Spleen (tissue), 11 donors: ENCODE results near the gene ARFGEF2. TPM values are rescaled to one million over a fixed set of nuclear protein-coding genes. Genes with fewer than 3 reads are reported as not detected.

Experiments used
- DNase-seq: peaks from one replicate; pipeline ENCODE4 v3.0.0-alpha.2; 2020
- H3K27ac ChIP-seq, 8 donors: fragments of 200-600 bp; sonication (generic) in 7 of 8; 1 replicate in 4 of 8; 2 replicates in 4 of 8; pipeline versions ENCODE4 v1.5.0 to v1.8.0; 2016 to 2021; ENCODE audit warnings: inconsistent platforms in 4 of 8, mild to moderate bottlenecking in 4 of 8, moderate library complexity in 1 of 8
- H3K27me3 ChIP-seq, 7 donors: fragments of 200-600 bp; sonication (generic) in 6 of 7; replicated peaks in 1 of 7; 1 replicate in 4 of 7; 2 replicates in 3 of 7; pipeline versions ENCODE4 v1.5.0 to v1.8.0; 2016 to 2021; ENCODE audit warnings: inconsistent platforms in 3 of 7, mild to moderate bottlenecking in 1 of 7
- H3K36me3 ChIP-seq, 6 donors: fragments of 200-600 bp; sonication (generic) in 5 of 6; 1 replicate in 4 of 6; 2 replicates in 2 of 6; pipeline versions ENCODE4 v1.5.0 to v1.8.0; 2016 to 2021; ENCODE audit warnings: inconsistent platforms in 2 of 6
- H3K4me1 ChIP-seq, 6 donors: fragments of 200-600 bp; sonication (generic) in 5 of 6; 1 replicate in 3 of 6; 2 replicates in 3 of 6; pipeline versions ENCODE4 v1.5.0 to v1.8.0; 2016 to 2021; ENCODE audit warnings: inconsistent platforms in 3 of 6
- H3K4me3 ChIP-seq, 8 donors: fragments of 200-600 bp; sonication (generic) in 7 of 8; 1 replicate in 4 of 8; 2 replicates in 4 of 8; pipeline versions ENCODE4 v1.5.0 to v1.8.0; 2016 to 2021; ENCODE audit warnings: inconsistent platforms in 4 of 8, mild to moderate bottlenecking in 4 of 8, moderate library complexity in 2 of 8
- H3K9me3 ChIP-seq, 8 donors: fragments of 200-600 bp; sonication (generic) in 7 of 8; 1 replicate in 4 of 8; 2 replicates in 4 of 8; pipeline versions ENCODE4 v1.5.0 to v1.8.0; 2016 to 2021; ENCODE audit warnings: inconsistent platforms in 4 of 8
- POLR2A ChIP-seq, 3 donors: fragments of 450-650 bp; IDR thresholded peaks; one replicate each; pipeline ENCODE4 v1.5.1; 2017; ENCODE audit warnings: antibody characterized with exemption in 3 of 3, mild to moderate bottlenecking in 1 of 3
- POLR2AphosphoS5 ChIP-seq, 3 donors: sonication (generic); formaldehyde crosslinking; IDR thresholded peaks; one replicate each; pipeline ENCODE4 v1.5.1; 2017; ENCODE audit warnings: antibody characterized with exemption in 3 of 3
- WGBS, 5 donors: extraction: QIAGEN DNeasy Blood & Tissue Kit in 3 of 5; methylation state at CpG; one replicate each; pipeline versions ENCODE4 v1.1.5 to v1.1.7; 2013 to 2018; 5-methylcytosine and 5-hydroxymethylcytosine counted together
- intact Hi-C: fragments of 100-400 bp; cut with DNase I; formaldehyde crosslinking; loops from one replicate; pipeline ENCODE4 v1.15.0; 2023; ENCODE audit warnings: low total_unique reads
- polyA plus RNA-seq, 3 donors: library from polyadenylated mRNA; stranded (reverse); fragments of 200-250 nt; gene quantifications; one replicate each; pipeline ENCODE4 v1.2.1, GENCODE V29; 2013
- total RNA-seq, 7 donors: library from RNA; depleted of rRNA in 3 of 7; stranded (reverse); fragments of >200 nt in 3 of 7; fragmentation: NEBNext Ultra II Directional in 4 of 7; extraction: Animal tissue kit (Norgen Biotek cat#: 25700) in 4 of 7; gene quantifications; one replicate each; pipeline versions ENCODE4 v1.1.0 to v1.2.1, GENCODE V29; 2016 to 2021
- TF ChIP-seq, protein P1 (sequence below), 11 experiments: fragments of 200-600 bp in 7 of 11; fragments of 450-650 bp in 4 of 11; sonication (generic) in 4 of 11; IDR thresholded peaks in 8 of 11; conservative IDR thresholded peaks in 3 of 11; 1 replicate in 7 of 11; 2 replicates in 4 of 11; pipeline versions ENCODE4 v1.4.0 to v1.8.0; 2016 to 2021; ENCODE audit warnings: antibody characterized with exemption in 11 of 11, inconsistent platforms in 4 of 11, mild to moderate bottlenecking in 1 of 11
- donor health status: healthy with polysubstance abuse.
- donor health status: DM: no; HTN: no; CAD: no; lungs with moderate emphysema.
- donor health status: DM: no; HTN: no; CAD: no.
- donor health status: Bipolar disorder and iron deficiency.
- donor health status: healthy.
- donor health status: DM: no; HTN: no; CAD: no.
- donor health status: DM: yes; HTN: yes; CAD: no.

The ARFGEF2 gene
- total and polyA plus RNA-seq, 10 donors, result 6.7 to 44.4 (median 40.8) TPM

- TF ChIP-seq, protein P1, sequence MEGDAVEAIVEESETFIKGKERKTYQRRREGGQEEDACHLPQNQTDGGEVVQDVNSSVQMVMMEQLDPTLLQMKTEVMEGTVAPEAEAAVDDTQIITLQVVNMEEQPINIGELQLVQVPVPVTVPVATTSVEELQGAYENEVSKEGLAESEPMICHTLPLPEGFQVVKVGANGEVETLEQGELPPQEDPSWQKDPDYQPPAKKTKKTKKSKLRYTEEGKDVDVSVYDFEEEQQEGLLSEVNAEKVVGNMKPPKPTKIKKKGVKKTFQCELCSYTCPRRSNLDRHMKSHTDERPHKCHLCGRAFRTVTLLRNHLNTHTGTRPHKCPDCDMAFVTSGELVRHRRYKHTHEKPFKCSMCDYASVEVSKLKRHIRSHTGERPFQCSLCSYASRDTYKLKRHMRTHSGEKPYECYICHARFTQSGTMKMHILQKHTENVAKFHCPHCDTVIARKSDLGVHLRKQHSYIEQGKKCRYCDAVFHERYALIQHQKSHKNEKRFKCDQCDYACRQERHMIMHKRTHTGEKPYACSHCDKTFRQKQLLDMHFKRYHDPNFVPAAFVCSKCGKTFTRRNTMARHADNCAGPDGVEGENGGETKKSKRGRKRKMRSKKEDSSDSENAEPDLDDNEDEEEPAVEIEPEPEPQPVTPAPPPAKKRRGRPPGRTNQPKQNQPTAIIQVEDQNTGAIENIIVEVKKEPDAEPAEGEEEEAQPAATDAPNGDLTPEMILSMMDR (IDR thresholded peaks at IDR 0.05 in 8 of 11, conservative IDR thresholded peaks at IDR 0.05 in 3 of 11), result peak in 1 of 11 experiments; percentile 13
- TF ChIP-seq POLR2AphosphoS5 (IDR thresholded peaks at IDR 0.05), result no peak
- 85 to 95% (median 90%) methylated on average over 2 of the region's 2 CpGs for WGBS, 5 donors
- DNase-seq, result no peak
- peaks cover 0 to 6% (median 0%) of the 10 kb centered on the region in 8 donors for H3K9me3 ChIP-seq
- H3K27me3 ChIP-seq, result no peaks in the 10 kb centered on the region
- H3K4me1 ChIP-seq, result peaks cover 0 to 5% (median 0%) of the 10 kb centered on the region in 6 donors
- no peak overlapping the region for H3K27ac ChIP-seq
- peaks cover 3 to 100% (median 99%) of the 10 kb centered on the region in 6 donors for H3K36me3 ChIP-seq
- intact Hi-C loops, result no loop called here
- H3K4me3 ChIP-seq, result no peak overlapping the region
Measured at GRCh38 chr20:48986899-48987298, 65.4 kb downstream of the ARFGEF2 start.

DNA sequence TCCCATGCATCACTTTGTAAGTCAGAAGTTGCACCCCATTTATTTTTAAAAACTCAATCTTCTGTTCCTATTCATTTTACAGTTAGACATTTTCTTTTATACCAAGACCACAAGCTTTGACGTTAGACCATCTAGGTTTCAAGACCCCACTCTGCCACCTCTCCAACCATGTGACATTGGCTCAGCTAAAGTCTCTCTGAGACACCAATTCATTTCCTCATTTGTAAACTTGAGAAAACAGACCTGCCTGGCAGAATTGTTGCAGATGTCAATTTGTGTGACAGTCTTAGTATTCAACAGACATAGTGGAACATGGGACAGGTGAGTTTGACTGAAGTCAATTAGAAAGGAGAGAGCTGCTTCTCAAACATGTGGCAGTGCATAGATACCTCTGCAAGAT is 69.0 kb downstream of the ARFGEF2 start:
- no peaks in the 10 kb centered on the region for H3K27me3 ChIP-seq
- no peak overlapping the region for H3K4me3 ChIP-seq
- WGBS, 5 donors, result 68 to 94% (median 79%) methylated on average over 1 of the region's 1 CpG
- H3K4me1 ChIP-seq, result no peaks in the 10 kb centered on the region
- H3K27ac ChIP-seq, result no peak overlapping the region
- no peaks in the 10 kb centered on the region for H3K9me3 ChIP-seq
- H3K36me3 ChIP-seq, result peaks cover 3 to 100% (median 98%) of the 10 kb centered on the region in 6 donors
- no peak for DNase-seq
- TF ChIP-seq POLR2AphosphoS5 (IDR thresholded peaks at IDR 0.05) (no peak), POLR2A (IDR thresholded peaks at IDR 0.05) (no peak)
- TF ChIP-seq, protein P1 (IDR thresholded peaks at IDR 0.05 in 8 of 11, conservative IDR thresholded peaks at IDR 0.05 in 3 of 11), result no peak
- intact Hi-C loops, result no loop called here

- Histone ChIP-seq H3K9me3 (no peaks in the 10 kb centered on the region), H3K27me3 (no peaks in the 10 kb centered on the region), H3K4me1 (no peaks in the 10 kb centered on the region), H3K36me3 (peaks cover 7 to 100% (median 98%) of the 10 kb centered on the region in 6 donors), H3K4me3 (no peak overlapping the region), H3K27ac (no peak overlapping the region)
- intact Hi-C loops, result no loop called here
- 65 to 75% (median 67%) methylated on average over 4 of the region's 4 CpGs for WGBS, 5 donors
- no peak for TF ChIP-seq POLR2A (IDR thresholded peaks at IDR 0.05)
- DNase-seq, result no peak
Measured at GRCh38 chr20:48995589-48995988, 74.1 kb downstream of the ARFGEF2 start.

GRCh38 chr20:48999890-49000870 is 78.7 kb downstream of the ARFGEF2 start:
- Histone ChIP-seq H3K27ac (no peak overlapping the region), H3K4me1 (no peaks in the 10 kb centered on the region), H3K9me3 (no peaks in the 10 kb centered on the region), H3K4me3 (no peak overlapping the region), H3K27me3 (no peaks in the 10 kb centered on the region), H3K36me3 (peaks cover 6 to 100% (median 83%) of the 10 kb centered on the region in 6 donors)
- 73 to 94% (median 88%) methylated on average over 3 of the region's 3 CpGs for WGBS, 5 donors
- intact Hi-C loops, result no loop called here
- TF ChIP-seq, protein P1 (IDR thresholded peaks at IDR 0.05 in 8 of 11, conservative IDR thresholded peaks at IDR 0.05 in 3 of 11), result no peak
- no peak for TF ChIP-seq POLR2AphosphoS5 (IDR thresholded peaks at IDR 0.05)
- TF ChIP-seq POLR2A (IDR thresholded peaks at IDR 0.05), result no peak
- DNase-seq, result no peak
